ENCODE results near the gene ZNF398. TPM values are rescaled to one million over a fixed set of nuclear protein-coding genes. Genes with fewer than 3 reads are reported as not detected.

Gene ZNF398
- total and polyA plus RNA-seq, 9 of the 15 experiments (the other 6 are each of a cell fraction or from before 2014, with no cell fraction given), result 4.0 to 18.6 (median 10.4) TPM

DNA sequence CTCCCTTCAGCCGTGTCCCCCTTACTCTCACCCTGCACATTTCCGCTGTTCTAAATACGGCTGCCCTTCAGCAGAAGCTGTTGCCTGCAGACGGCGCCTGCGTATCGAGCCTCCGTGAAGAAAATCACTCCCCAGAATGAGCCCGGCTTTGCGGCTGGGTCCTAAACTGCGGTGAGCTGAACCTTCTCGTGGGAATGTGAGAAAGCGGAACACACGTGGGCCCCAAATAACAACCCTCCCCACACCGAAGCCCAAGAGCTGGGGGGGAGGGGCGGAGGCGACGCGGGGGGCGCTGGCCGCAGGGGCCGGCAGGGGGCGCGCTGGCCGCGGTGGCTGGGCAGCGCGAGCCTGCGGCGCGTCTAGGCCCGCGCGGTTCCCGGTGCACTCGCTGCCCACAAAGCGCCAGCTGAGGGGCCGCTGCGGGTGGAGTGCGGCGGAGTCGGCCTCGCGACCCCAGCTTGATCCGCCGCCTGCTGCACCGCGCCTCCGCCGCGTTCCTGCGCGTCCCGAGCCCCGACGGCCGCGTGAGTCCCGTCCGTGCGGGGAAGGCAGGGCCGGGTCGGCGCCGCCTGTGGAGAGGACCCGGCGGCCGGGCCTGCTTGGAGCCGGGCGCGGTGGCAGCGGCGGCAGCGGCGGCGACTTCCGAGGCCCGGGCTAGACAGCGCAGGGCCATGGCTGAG is at the start of gene ZNF398 (continued):
- TF ChIP-seq MGA (IDR thresholded peaks at IDR 0.05), result peak; percentile 55
- TF ChIP-seq HOXB6 (CRISPR knock-in tag; IDR thresholded peaks at IDR 0.05; ENCODE audit: borderline replicate concordance), result 0 out of 2 replicates have a peak, but pooled peaks have one; percentile 33
- TF ChIP-seq ZBTB7A (IDR thresholded peaks at IDR 0.05; ENCODE audit: borderline replicate concordance, control insufficient read depth, low read depth, low read length), result peak; percentile 87
- TF ChIP-seq MAFK (IDR thresholded peaks at IDR 0.05; ENCODE audit: low read length), result no peak
- TF ChIP-seq ZNF274 (IDR thresholded peaks at IDR 0.05; ENCODE audit: borderline replicate concordance, low read depth, low read length), result no peak
- TF ChIP-seq NR1H2 (CRISPR knock-in tag; IDR thresholded peaks at IDR 0.05), result 0 out of 2 replicates have a peak, but pooled peaks have one; percentile 71
- peak; percentile 51 for TF ChIP-seq PML (IDR thresholded peaks at IDR 0.05; ENCODE audit: low read length)
- no peak for TF ChIP-seq ZNF41 (CRISPR knock-in tag; conservative IDR thresholded peaks at IDR 0.05)
- TF ChIP-seq THAP12 (CRISPR knock-in tag; IDR thresholded peaks at IDR 0.05), result peak; percentile 99
- 0 out of 2 replicates have a peak, but pooled peaks have one; percentile 31 for TF ChIP-seq ELF4 (CRISPR knock-in tag; IDR thresholded peaks at IDR 0.05)
- TF ChIP-seq, protein P1, sequence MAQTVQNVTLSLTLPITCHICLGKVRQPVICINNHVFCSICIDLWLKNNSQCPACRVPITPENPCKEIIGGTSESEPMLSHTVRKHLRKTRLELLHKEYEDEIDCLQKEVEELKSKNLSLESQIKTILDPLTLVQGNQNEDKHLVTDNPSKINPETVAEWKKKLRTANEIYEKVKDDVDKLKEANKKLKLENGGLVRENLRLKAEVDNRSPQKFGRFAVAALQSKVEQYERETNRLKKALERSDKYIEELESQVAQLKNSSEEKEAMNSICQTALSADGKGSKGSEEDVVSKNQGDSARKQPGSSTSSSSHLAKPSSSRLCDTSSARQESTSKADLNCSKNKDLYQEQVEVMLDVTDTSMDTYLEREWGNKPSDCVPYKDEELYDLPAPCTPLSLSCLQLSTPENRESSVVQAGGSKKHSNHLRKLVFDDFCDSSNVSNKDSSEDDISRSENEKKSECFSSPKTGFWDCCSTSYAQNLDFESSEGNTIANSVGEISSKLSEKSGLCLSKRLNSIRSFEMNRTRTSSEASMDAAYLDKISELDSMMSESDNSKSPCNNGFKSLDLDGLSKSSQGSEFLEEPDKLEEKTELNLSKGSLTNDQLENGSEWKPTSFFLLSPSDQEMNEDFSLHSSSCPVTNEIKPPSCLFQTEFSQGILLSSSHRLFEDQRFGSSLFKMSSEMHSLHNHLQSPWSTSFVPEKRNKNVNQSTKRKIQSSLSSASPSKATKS (CRISPR knock-in tag; IDR thresholded peaks at IDR 0.05), result no peak

All from K562 (cell line).